Kidney (tissue), 14 donors: ENCODE measurements around the gene IRGC. TPM values are rescaled to one million over a fixed set of nuclear protein-coding genes. Genes with fewer than 3 reads are reported as not detected.
A peak's percentile ranks its signal among the peaks of the same experiment; 100 is the strongest.

Experiments
- DNase-seq, 5 donors: peaks; one replicate each; pipeline ENCODE4 v3.0.0-alpha.2; 2013 to 2020
- FAIRE-seq: peaks from 2 replicates; lab custom pipeline; 2012; peaks lifted over from hg19 to GRCh38; lab: Jason Lieb, UNC
- H3K27ac ChIP-seq, 2 donors: one replicate each; pipeline ENCODE4 v1.7.0; 2013; ENCODE audit warnings: low read depth in 2 of 2, low read length in 2 of 2, inconsistent platforms in 1 of 2
- H3K27me3 ChIP-seq: one replicate; pipeline ENCODE4 v1.7.1; 2013; ENCODE audit warnings: low read length, inconsistent platforms; ENCODE audit not compliant: control insufficient read depth, insufficient read depth
- H3K36me3 ChIP-seq, 3 donors: one replicate each; pipeline versions ENCODE4 v1.7.0 to v1.7.1; 2013; ENCODE audit warnings: low read length in 3 of 3, control low read depth in 1 of 3, inconsistent platforms in 1 of 3; ENCODE audit not compliant: insufficient read depth in 3 of 3, control insufficient read depth in 2 of 3
- H3K4me1 ChIP-seq, 3 donors: one replicate each; pipeline versions ENCODE4 v1.7.0 to v1.7.1; 2013; ENCODE audit warnings: low read length in 3 of 3, inconsistent platforms in 1 of 3, low read depth in 1 of 3; ENCODE audit not compliant: control insufficient read depth in 2 of 3, insufficient read depth in 2 of 3
- H3K4me3 ChIP-seq, 3 donors: one replicate each; pipeline versions ENCODE4 v1.7.0 to v1.8.1; 2013; ENCODE audit warnings: low read length in 3 of 3, control low read depth in 1 of 3, inconsistent platforms in 1 of 3
- H3K9ac ChIP-seq, 3 donors: one replicate each; pipeline versions ENCODE4 v1.7.0 to v1.7.1; 2013; ENCODE audit warnings: low read length in 3 of 3, control low read depth in 1 of 3, inconsistent platforms in 1 of 3
- H3K9me3 ChIP-seq, 3 donors: one replicate each; pipeline versions ENCODE4 v1.7.0 to v1.7.1; 2013; ENCODE audit warnings: low read length in 3 of 3, control low read depth in 1 of 3, inconsistent platforms in 1 of 3; ENCODE audit not compliant: control insufficient read depth in 2 of 3, insufficient read depth in 1 of 3
- intact Hi-C: fragments of 100-400 bp; cut with DNase I; formaldehyde crosslinking; loops from one replicate; pipeline ENCODE4 v1.11.1; 2022
- polyA plus RNA-seq: library from polyadenylated mRNA; stranded (reverse); fragments of 350-450 nt; fragmentation: Illumina TruSeq; extraction: RNeasy Lipid Tissue Mini Kit (QIAGEN cat#74804); gene quantifications from one replicate; pipeline ENCODE4 v1.2.3, GENCODE V29; 2014; ENCODE audit warnings: low read depth, low replicate concordance; ENCODE audit not compliant: insufficient read depth
- total RNA-seq: library from RNA; stranded (reverse); fragmentation: NEBNext Ultra II Directional; extraction: Animal tissue kit (Norgen Biotek cat#: 25700); gene quantifications from one replicate; pipeline ENCODE4 v1.2.1, GENCODE V29; 2021
- TF ChIP-seq, protein P1 (sequence below): IDR thresholded peaks from 3 replicates; pipeline ENCODE4 v1.5.1; 2012; ENCODE audit warnings: mild to moderate bottlenecking, moderate library complexity, borderline replicate concordance; ENCODE audit not compliant: insufficient read depth; ENCODE audit errors: extremely low read depth
- donor health status: control.
- donor health status: control.
- donor health status: control.
- donor health status: control.
- donor health status: control.
- donor health status: DM: yes; HTN: yes; CAD: no.
- donor health status: Normal renal cell carcinoma (clear cell type).

The IRGC gene
- total and polyA plus RNA-seq, 2 donors from 2014 or later, result not detected

DNA sequence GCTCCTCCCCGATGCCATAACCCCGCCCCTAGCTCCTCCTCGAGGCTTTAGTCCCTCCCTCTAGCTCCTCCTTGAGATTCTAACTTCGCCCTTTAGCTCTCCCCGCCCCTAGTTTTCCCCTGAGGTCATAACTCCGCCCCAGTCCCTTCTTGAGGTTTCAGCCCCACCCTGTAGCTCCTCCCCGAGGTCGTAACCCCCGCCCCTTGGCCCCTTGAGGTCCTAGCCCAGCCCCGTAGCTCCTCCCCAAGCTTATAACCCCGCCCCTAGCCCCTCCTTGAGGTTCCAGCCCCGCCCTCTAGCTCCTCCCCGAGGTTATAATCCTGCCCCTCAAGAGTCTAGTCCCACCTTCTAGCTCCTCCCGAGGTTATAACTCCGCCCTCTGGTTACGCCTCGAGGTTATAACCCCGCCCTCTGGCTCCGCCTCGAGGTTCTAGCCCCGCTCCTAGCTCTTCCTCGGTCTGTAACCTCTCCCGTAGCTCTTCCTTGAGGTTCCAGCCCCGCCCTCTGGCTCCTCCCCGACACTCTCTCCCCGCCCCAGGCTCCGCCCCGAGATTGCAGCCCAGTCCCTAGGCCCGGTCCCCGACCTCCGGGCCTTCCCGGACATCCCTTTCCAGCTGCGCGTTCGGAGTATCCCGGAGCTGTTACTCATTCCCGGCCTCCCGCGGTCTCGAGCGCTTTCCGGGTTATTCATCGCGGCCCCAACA, 47.3 kb upstream of the IRGC start:
- no peaks in the 10 kb centered on the region for H3K36me3 ChIP-seq
- H3K27ac ChIP-seq, result peak overlapping the region; percentile 68 to 76
- intact Hi-C loops, result no loop called here
- TF ChIP-seq, protein P1, sequence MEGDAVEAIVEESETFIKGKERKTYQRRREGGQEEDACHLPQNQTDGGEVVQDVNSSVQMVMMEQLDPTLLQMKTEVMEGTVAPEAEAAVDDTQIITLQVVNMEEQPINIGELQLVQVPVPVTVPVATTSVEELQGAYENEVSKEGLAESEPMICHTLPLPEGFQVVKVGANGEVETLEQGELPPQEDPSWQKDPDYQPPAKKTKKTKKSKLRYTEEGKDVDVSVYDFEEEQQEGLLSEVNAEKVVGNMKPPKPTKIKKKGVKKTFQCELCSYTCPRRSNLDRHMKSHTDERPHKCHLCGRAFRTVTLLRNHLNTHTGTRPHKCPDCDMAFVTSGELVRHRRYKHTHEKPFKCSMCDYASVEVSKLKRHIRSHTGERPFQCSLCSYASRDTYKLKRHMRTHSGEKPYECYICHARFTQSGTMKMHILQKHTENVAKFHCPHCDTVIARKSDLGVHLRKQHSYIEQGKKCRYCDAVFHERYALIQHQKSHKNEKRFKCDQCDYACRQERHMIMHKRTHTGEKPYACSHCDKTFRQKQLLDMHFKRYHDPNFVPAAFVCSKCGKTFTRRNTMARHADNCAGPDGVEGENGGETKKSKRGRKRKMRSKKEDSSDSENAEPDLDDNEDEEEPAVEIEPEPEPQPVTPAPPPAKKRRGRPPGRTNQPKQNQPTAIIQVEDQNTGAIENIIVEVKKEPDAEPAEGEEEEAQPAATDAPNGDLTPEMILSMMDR, result no peak
- DNase-seq (peak; percentile 98 to 100 (median 98)), FAIRE-seq (peak; percentile 88)
- no peaks in the 10 kb centered on the region for H3K9me3 ChIP-seq
- H3K4me1 ChIP-seq, result peaks cover 0 to 9% (median 4%) of the 10 kb centered on the region in 3 donors
- peak overlapping the region in 1 of 3 donors; percentile 64 for H3K9ac ChIP-seq
- peak overlapping the region; percentile 7 to 65 (median 63) for H3K4me3 ChIP-seq
- no peaks in the 10 kb centered on the region for H3K27me3 ChIP-seq

DNA sequence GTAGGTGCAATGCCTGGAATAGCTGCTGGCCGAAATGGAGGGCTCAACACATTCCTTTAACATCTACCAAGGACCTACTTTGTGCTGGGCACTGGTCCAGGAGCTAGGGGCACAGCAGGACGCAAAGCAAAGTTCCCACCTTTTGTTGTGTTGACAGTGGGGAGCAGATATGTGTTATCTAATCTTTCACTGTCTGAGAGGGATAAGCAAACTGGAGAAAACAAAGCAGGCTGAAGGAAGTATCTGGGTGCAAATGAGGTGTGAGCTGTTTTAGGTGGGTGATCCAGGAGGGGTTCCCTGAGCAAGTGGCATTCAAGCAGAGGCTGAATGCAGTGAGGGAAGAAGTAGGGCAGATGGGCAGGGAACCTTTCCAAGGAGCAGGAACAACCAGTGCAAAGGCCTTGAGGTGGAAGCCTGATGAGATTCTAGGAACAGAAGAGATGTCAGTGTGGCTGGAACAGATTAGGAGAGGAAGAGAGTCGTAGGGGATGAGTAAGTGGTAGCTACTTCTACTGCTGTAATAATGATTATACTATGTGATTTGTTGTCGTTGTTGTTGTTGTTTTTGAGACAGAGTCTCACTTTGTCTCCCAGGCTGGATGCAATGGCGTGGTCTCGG, 43.7 kb upstream of the IRGC start:
- Histone ChIP-seq H3K36me3 (no peaks in the 10 kb centered on the region), H3K27ac (no peak overlapping the region), H3K9ac (no peak overlapping the region), H3K27me3 (no peaks in the 10 kb centered on the region), H3K4me3 (no peak overlapping the region), H3K9me3 (no peaks in the 10 kb centered on the region), H3K4me1 (peaks cover 0 to 9% (median 4%) of the 10 kb centered on the region in 3 donors)
- FAIRE-seq (no peak), DNase-seq (no peak)
- intact Hi-C loops, result no loop called here
- TF ChIP-seq, protein P1, result no peak

DNA sequence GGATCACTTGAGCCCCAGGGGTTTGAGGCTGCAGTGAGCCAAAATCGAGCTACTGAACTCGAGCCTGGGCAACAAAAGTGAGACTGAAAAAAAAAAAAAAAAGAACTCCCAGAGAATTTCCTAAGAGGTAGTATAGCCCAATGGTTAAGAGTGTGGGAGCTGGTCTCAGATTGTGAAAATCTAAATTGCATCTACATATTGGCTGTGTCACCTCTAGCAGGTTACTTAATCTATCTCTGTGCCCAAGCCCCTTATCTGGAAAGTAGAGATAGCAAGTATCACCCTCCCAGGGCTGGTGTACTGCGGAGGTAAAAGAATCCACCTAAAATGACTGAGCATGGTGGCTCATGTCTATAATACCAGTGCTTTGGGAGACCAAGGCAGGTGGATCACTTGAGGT, 42.2 kb upstream of the IRGC start:
- Histone ChIP-seq H3K27ac (no peak overlapping the region), H3K9ac (no peak overlapping the region), H3K9me3 (no peaks in the 10 kb centered on the region), H3K4me1 (peaks cover 0 to 2% (median 0%) of the 10 kb centered on the region in 3 donors), H3K27me3 (no peaks in the 10 kb centered on the region), H3K4me3 (no peak overlapping the region), H3K36me3 (no peaks in the 10 kb centered on the region)
- intact Hi-C loops, result no loop called here
- FAIRE-seq (no peak), DNase-seq (no peak)
- TF ChIP-seq, protein P1, result no peak
